ENCODE data around the gene SNX1. TPM values are rescaled to one million over a fixed set of nuclear protein-coding genes. Genes with fewer than 3 reads are reported as not detected.
A peak's percentile ranks its signal among the peaks of the same experiment; 100 is the strongest.

The SNX1 gene
- total and polyA plus RNA-seq, 2 experiments from 2014 or later = 40.5 to 102 TPM

DNA sequence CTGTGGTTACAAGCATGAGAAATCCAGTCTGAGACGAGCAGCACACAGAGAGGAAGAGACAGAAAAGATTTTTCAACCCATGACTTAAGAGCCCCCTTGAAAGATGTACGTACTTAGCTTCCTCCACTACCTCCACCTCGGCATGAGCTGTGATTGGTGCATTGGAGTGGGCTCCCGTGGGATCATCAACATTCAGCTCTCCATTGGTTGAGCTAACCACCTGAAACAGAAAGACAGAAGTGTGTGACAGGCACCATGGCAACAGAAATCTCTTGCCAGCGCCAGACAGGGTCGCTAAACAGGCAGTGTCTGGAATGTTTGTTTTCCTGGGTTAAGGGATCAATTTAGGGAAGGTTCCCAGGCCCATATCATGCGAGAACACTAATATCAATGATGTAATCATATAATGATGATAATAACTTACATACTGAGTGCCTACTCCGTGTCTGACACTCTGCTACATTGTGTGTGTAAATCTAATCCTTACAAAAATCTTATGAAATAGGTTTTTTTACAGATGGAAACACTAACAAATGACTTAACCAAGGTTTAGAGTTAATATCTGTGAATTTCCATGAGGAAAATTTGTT lies 84.5 kb downstream of the SNX1 start:
- no peaks in the 10 kb centered on the region for H3F3A ChIP-seq (ENCODE audit: insufficient read depth)
- no peaks in the 10 kb centered on the region for H3K79me2 ChIP-seq (ENCODE audit: insufficient read depth)
- no peak for TF ChIP-seq EZH2phosphoT487 (IDR thresholded peaks at IDR 0.05; ENCODE audit: insufficient read depth, low read depth)
- TF ChIP-seq EZH2 (IDR thresholded peaks at IDR 0.05; ENCODE audit: insufficient read depth, poor library complexity, severe bottlenecking) = no peak
- no peaks in the 10 kb centered on the region for H4K20me1 ChIP-seq (ENCODE audit: insufficient read depth)
- H3K4me2 ChIP-seq (ENCODE audit: unreplicated experiment) = no peak overlapping the region
- H3K9ac ChIP-seq = no peak overlapping the region
- H3K9me3 ChIP-seq (ENCODE audit: low read depth) = no peaks in the 10 kb centered on the region
- H3K4me1 ChIP-seq (ENCODE audit: insufficient read depth) = no peaks in the 10 kb centered on the region
- peaks cover 19% of the 10 kb centered on the region for H3K36me3 ChIP-seq (ENCODE audit: low read depth)
- H3K9me2 ChIP-seq (ENCODE audit: insufficient read depth) = no peaks in the 10 kb centered on the region
- 83 to 86% methylated on average over 8 of the region's 8 CpGs for WGBS, 2 experiments (ENCODE audit: low coverage in 1 of 2, low lambda C conversion rate in 2 of 2, missing lambda C conversion rate in 2 of 2)
- H3K27ac ChIP-seq = no peak overlapping the region
- no peak overlapping the region for H2AFZ ChIP-seq
- DNase-seq = no peak
- no peaks in the 10 kb centered on the region for H3K27me3 ChIP-seq (replicated peaks; ENCODE audit: insufficient read depth)
- H3K4me3 ChIP-seq = no peak overlapping the region
- in situ Hi-C loops (cut with MboI) = no loop called here

DNA sequence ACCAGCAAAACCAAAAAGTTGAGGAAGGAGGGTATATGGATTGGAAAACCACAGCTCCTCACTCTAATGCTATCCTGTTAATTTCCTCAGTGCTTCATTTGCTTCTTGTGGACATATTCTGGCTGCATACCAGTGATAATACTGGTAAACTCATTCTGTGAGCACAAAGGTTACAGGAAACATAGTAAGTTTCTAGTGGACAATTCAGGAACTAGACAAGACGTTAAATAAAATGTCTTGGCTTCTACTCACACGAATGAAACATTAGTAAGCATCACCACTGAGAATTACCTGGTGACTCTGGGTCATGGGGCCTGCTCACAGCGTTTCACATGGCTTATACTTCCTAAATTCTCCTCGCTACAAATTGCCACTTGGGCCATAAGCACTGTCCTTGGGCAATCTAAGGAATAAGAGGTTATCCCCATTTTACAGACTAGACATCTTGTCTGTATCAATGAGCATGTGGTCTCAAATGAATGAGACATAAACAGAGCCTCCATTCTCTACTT lies 87.1 kb downstream of the SNX1 start:
- 94 to 99% methylated on average over 4 of the region's 4 CpGs for WGBS, 2 experiments (ENCODE audit: low coverage in 1 of 2, low lambda C conversion rate in 2 of 2, missing lambda C conversion rate in 2 of 2)
- in situ Hi-C loops (cut with MboI) = no loop called here

DNA sequence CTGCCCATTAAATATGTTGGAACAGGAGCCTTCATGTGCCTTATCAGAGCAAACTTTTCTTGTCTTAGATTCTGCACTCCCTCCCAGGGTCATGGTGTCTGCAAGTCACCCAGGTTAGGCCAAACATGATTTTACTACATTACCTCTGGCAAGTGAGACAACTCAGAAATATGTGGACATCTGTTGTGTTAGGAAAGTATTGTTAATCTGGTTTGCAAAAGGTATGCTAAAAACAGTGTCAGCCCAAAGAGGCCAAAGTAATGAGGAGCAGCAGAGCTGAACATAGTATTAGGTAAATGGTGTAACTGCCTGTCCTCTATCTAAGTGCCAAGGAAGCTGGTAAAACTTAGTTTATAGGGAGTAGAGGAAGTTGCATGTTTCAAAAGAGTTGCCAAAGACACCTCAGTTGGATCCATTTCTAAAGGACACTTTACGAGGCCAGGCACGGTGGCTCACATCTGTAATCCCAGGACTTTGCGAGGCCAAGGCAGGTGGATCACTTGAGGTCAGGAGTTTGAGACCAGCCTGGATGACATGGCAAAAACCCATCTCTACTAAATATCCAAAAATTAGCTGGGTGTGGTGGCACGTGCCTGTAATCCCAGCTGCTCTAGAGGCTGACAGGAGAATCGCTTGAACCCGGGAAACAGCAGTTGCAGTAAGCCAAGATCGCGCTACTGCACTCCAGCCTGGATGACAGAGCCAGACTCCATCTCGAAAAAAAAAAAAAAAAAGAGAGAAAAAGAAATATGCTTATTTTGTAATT lies 89.5 kb downstream of the SNX1 start:
- Histone ChIP-seq H3K4me1 (ENCODE audit: insufficient read depth) (no peaks in the 10 kb centered on the region), H3K27me3 (replicated peaks; ENCODE audit: insufficient read depth) (no peaks in the 10 kb centered on the region), H2AFZ (no peak overlapping the region), H3F3A (ENCODE audit: insufficient read depth) (0 out of 2 replicates have a peak, but pooled peaks cover 6% of the 10 kb centered on the region), H3K9ac (no peak overlapping the region), H3K27ac (no peak overlapping the region), H3K4me2 (ENCODE audit: unreplicated experiment) (no peak overlapping the region), H3K79me2 (ENCODE audit: insufficient read depth) (no peaks in the 10 kb centered on the region), H3K36me3 (ENCODE audit: low read depth) (peaks cover 22% of the 10 kb centered on the region), H3K9me2 (ENCODE audit: insufficient read depth) (no peaks in the 10 kb centered on the region), H3K9me3 (ENCODE audit: low read depth) (no peaks in the 10 kb centered on the region), H4K20me1 (ENCODE audit: insufficient read depth) (no peaks in the 10 kb centered on the region), H3K4me3 (no peak overlapping the region)
- DNase-seq = no peak
- TF ChIP-seq EZH2phosphoT487 (IDR thresholded peaks at IDR 0.05; ENCODE audit: insufficient read depth, low read depth) (no peak), EZH2 (IDR thresholded peaks at IDR 0.05; ENCODE audit: insufficient read depth, poor library complexity, severe bottlenecking) (no peak)
- in situ Hi-C loops (cut with MboI) = no loop called here
- 88 to 92% methylated on average over 9 of the region's 9 CpGs for WGBS, 2 experiments (ENCODE audit: low coverage in 1 of 2, low lambda C conversion rate in 2 of 2, missing lambda C conversion rate in 2 of 2)

More for the DNA sequence above, 87.1 kb downstream of the SNX1 start:
- Histone ChIP-seq H3K36me3 (ENCODE audit: low read depth) (peaks cover 19% of the 10 kb centered on the region), H3K9me2 (ENCODE audit: insufficient read depth) (no peaks in the 10 kb centered on the region), H4K20me1 (ENCODE audit: insufficient read depth) (no peaks in the 10 kb centered on the region), H3K4me1 (ENCODE audit: insufficient read depth) (no peaks in the 10 kb centered on the region), H3K27me3 (replicated peaks; ENCODE audit: insufficient read depth) (no peaks in the 10 kb centered on the region), H3F3A (ENCODE audit: insufficient read depth) (0 out of 2 replicates have a peak, but pooled peaks cover 3% of the 10 kb centered on the region), H3K27ac (no peak overlapping the region), H2AFZ (no peak overlapping the region), H3K4me2 (ENCODE audit: unreplicated experiment) (no peak overlapping the region), H3K4me3 (no peak overlapping the region), H3K9ac (no peak overlapping the region), H3K9me3 (ENCODE audit: low read depth) (no peaks in the 10 kb centered on the region), H3K79me2 (ENCODE audit: insufficient read depth) (no peaks in the 10 kb centered on the region)
- no peak for DNase-seq
- no peak for TF ChIP-seq EZH2phosphoT487 (IDR thresholded peaks at IDR 0.05; ENCODE audit: insufficient read depth, low read depth)

DNA sequence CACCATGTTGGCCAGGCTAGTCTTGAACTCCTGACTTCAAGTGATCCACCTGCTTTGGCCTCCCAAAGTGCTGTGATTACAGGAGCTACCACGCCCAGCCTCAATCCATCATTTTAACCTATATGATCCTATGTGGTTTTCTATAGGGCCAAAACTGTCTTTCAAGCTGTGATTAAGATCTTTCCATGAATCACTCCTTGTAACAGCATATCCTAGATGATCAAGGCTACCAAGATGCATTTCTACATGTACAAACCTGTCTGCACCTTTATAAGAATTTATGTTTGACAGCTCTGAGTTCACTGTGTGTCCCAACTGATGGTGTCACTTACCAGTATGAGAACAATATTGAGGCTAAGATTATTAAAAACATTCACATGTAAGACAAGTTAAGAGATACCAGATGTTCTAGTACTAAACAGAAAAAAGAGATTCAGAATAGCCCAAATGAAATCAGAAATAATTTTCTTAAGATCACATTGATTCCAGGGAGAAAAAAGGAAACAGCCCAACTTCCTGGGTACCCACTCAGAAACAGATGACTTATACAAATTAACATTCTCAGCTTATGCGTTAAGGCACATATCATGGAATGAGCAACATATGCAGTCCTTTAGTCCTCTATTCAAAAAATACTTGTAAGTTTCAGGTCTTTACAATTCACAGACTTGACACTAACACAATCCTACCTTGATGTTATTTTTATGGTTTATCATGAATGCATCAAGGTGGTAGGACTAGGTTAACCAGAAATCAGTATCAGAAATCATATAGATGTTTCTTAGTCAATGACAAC lies 91.8 kb downstream of the SNX1 start:
- Histone ChIP-seq H2AFZ (no peak overlapping the region), H3K27ac (no peak overlapping the region; the same call in 1 of the 2 replicates), H3K4me2 (ENCODE audit: unreplicated experiment) (no peak overlapping the region), H3K4me1 (ENCODE audit: insufficient read depth) (no peaks in the 10 kb centered on the region), H3K9ac (no peak overlapping the region), H3K36me3 (ENCODE audit: low read depth) (peaks cover 14% of the 10 kb centered on the region; the same call in 1 of the 2 replicates), H3K27me3 (replicated peaks; ENCODE audit: insufficient read depth) (no peaks in the 10 kb centered on the region), H4K20me1 (ENCODE audit: insufficient read depth) (no peaks in the 10 kb centered on the region), H3K79me2 (ENCODE audit: insufficient read depth) (no peaks in the 10 kb centered on the region), H3K9me3 (ENCODE audit: low read depth) (no peaks in the 10 kb centered on the region), H3K4me3 (no peak overlapping the region), H3F3A (ENCODE audit: insufficient read depth) (0 out of 2 replicates have a peak, but pooled peaks cover 6% of the 10 kb centered on the region), H3K9me2 (ENCODE audit: insufficient read depth) (no peaks in the 10 kb centered on the region)
- WGBS, 2 experiments (ENCODE audit: low coverage in 1 of 2, low lambda C conversion rate in 2 of 2, missing lambda C conversion rate in 2 of 2) = 73 to 74% methylated on average over 2 of the region's 2 CpGs
- in situ Hi-C loops (cut with MboI) = no loop called here
- TF ChIP-seq EZH2 (IDR thresholded peaks at IDR 0.05; ENCODE audit: insufficient read depth, poor library complexity, severe bottlenecking) = no peak
- TF ChIP-seq EZH2phosphoT487 (IDR thresholded peaks at IDR 0.05; ENCODE audit: insufficient read depth, low read depth) = no peak
- DNase-seq = peak; percentile 36

Small RNA genes lying within 50 kb of the gene (small RNA-seq; reads per million reads assigned to genes)
- not detected for gene RF00019 (ENCODE audit: low read depth, low replicate concordance)

Other genes with a start within 250 kb of the SNX1 start
- 2.1 and 7.5 TPM in 2 replicates for gene DAPK2, start 49.5 kb upstream of the SNX1 start, total RNA-seq (2014; rRNA removed; shearing (Covaris generic))
- gene DAPK2, start 49.5 kb upstream of the SNX1 start, polyA plus RNA-seq (2016; fragmentation: Nextera tagmentation; extraction: Ambion mirVana) = 5.2 and 5.8 TPM in 2 replicates
- 40.5 and 53.9 TPM in 2 replicates for gene CIAO2A, start 2.1 kb upstream of the SNX1 start, total RNA-seq (2014; rRNA removed; shearing (Covaris generic))
- gene CIAO2A, start 2.1 kb upstream of the SNX1 start, polyA plus RNA-seq (2016; fragmentation: Nextera tagmentation; extraction: Ambion mirVana) = 93.2 and 93.8 TPM in 2 replicates
- not detected in 2 replicates for gene SNX22, start 55.7 kb downstream of the SNX1 start, total RNA-seq (2014; rRNA removed; shearing (Covaris generic))
- 0.66 and 0.94 TPM in 2 replicates for gene SNX22, start 55.7 kb downstream of the SNX1 start, polyA plus RNA-seq (2016; fragmentation: Nextera tagmentation; extraction: Ambion mirVana)
- 994 and 1,188 TPM in 2 replicates for gene PPIB, start 67.0 kb downstream of the SNX1 start, total RNA-seq (2014; rRNA removed; shearing (Covaris generic))
- gene PPIB, start 67.0 kb downstream of the SNX1 start, polyA plus RNA-seq (2016; fragmentation: Nextera tagmentation; extraction: Ambion mirVana) = 1,748 and 1,763 TPM in 2 replicates